Neural progenitor cell (in vitro differentiated cells): ENCODE data around the gene PLCB1.

Source experiments
- EZH2 ChIP-seq: fragments of 200-600 bp; sonication (generic); IDR thresholded peaks from 2 replicates; pipeline ENCODE4 v1.6.1; 2017; ENCODE audit warnings: antibody characterized with exemption, mild to moderate bottlenecking, moderate library complexity
- EZH2phosphoT487 ChIP-seq: fragments of 200-600 bp; sonication (generic); IDR thresholded peaks from 2 replicates; pipeline ENCODE4 v1.6.1; 2017; ENCODE audit warnings: antibody characterized with exemption
- TF ChIP-seq, protein P1 (sequence below): fragments of 200-600 bp; sonication (generic); IDR thresholded peaks from 2 replicates; pipeline ENCODE4 v1.5.1; 2017; ENCODE audit warnings: antibody characterized with exemption, mild to moderate bottlenecking

DNA sequence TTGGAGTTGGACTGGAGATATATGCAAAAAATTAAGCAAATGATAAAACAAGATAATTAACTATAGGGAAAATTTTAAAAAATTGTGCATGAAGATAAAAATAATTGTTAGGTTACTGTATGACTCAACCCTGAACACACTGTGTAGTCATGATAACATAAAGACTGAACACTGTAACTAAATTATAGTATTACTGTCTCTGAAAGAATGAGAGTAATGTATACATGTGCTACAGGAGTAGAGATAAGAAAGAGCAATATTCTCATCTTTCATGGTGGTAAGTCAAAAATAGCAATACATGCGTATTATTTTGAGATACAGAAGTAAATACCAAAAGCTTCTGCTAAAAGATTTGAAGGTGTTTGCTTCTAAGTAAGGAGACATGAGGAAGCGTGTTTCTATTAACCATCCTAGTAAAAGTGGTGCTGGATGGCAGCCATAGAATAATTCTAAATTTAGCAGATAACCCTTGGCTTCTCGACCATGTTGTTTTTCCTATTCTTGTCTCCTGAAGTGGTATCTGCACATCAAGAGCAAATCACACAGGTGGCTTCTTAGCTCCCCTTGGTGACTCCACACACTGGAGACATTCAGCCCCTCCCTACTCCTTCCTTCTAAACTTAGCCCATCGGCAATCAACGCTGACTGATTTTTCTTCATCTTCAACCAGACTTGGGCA is 546.2 kb downstream of the PLCB1 start:
- no peak for TF ChIP-seq EZH2
- TF ChIP-seq, protein P1, sequence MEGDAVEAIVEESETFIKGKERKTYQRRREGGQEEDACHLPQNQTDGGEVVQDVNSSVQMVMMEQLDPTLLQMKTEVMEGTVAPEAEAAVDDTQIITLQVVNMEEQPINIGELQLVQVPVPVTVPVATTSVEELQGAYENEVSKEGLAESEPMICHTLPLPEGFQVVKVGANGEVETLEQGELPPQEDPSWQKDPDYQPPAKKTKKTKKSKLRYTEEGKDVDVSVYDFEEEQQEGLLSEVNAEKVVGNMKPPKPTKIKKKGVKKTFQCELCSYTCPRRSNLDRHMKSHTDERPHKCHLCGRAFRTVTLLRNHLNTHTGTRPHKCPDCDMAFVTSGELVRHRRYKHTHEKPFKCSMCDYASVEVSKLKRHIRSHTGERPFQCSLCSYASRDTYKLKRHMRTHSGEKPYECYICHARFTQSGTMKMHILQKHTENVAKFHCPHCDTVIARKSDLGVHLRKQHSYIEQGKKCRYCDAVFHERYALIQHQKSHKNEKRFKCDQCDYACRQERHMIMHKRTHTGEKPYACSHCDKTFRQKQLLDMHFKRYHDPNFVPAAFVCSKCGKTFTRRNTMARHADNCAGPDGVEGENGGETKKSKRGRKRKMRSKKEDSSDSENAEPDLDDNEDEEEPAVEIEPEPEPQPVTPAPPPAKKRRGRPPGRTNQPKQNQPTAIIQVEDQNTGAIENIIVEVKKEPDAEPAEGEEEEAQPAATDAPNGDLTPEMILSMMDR = no peak
- TF ChIP-seq EZH2phosphoT487 = no peak
